ENCODE data around the gene CEP72.
A peak's percentile ranks its signal among the peaks of the same experiment; 100 is the strongest.
"Not testable (repeated sequence)": the region's sequence is repeated elsewhere in the genome, so short reads cannot be mapped to it uniquely, and the experiment has no call there.

The CEP72 gene

GRCh38 chr5:684751-685216 is 72.6 kb downstream of the CEP72 start:
- no peak for DNase-seq (ENCODE audit: low spot score)

- DNase-seq (ENCODE audit: low spot score): no peak
These were observed 73.4 kb downstream of the CEP72 start for GRCh38 chr5:685262-686171.

GRCh38 chr5:686172-686523 is 74.0 kb downstream of the CEP72 start:
- not testable (repeated sequence) for DNase-seq (ENCODE audit: low spot score)

GRCh38 chr5:686936-687335 is 74.8 kb downstream of the CEP72 start:
- not testable (repeated sequence) for DNase-seq (ENCODE audit: low spot score)

GRCh38 chr5:688348-689010 is 76.3 kb downstream of the CEP72 start:
- DNase-seq (ENCODE audit: low spot score): not testable (repeated sequence)

GRCh38 chr5:690293-690692 is 78.2 kb downstream of the CEP72 start:
- DNase-seq (ENCODE audit: low spot score): not testable (repeated sequence)

- not testable (repeated sequence) for DNase-seq (ENCODE audit: low spot score)
These were observed 78.9 kb downstream of the CEP72 start for GRCh38 chr5:691049-691448.

- no peak for DNase-seq (ENCODE audit: low spot score)
These were observed 79.8 kb downstream of the CEP72 start for GRCh38 chr5:691817-692528.

GRCh38 chr5:692529-693041 is 80.4 kb downstream of the CEP72 start:
- DNase-seq (ENCODE audit: low spot score): not testable (repeated sequence)

GRCh38 chr5:693271-694041 is 81.3 kb downstream of the CEP72 start, which contains the start of gene TPPP:
TPPP (minus strand) TSS chr5:693352; CDS start chr5:678060, 15,292 bp downstream.
- peak; percentile 78 for DNase-seq (ENCODE audit: low spot score)

- not testable (repeated sequence) for DNase-seq (ENCODE audit: low spot score)
These were observed 81.9 kb downstream of the CEP72 start for GRCh38 chr5:694042-694431.

- DNase-seq (ENCODE audit: low spot score): not testable (repeated sequence)
These were observed 83.3 kb downstream of the CEP72 start for GRCh38 chr5:695475-695874.

- DNase-seq (ENCODE audit: low spot score): not testable (repeated sequence)
These were observed 84.1 kb downstream of the CEP72 start for GRCh38 chr5:696191-696590.

- DNase-seq (ENCODE audit: low spot score): not testable (repeated sequence)
These were observed 84.9 kb downstream of the CEP72 start for GRCh38 chr5:696753-697702.

Measured in CD4-positive, alpha-beta T cell treated with Interleukin-6 at 100 ng/mL for 8 hours (primary cell).